Ishikawa (cell line): ENCODE results near the gene DMRTC2.

Experiments used
- CEBPB ChIP-seq: IDR thresholded peaks from 2 replicates; pipeline ENCODE4 v1.6.1; 2012
- CREB1 ChIP-seq: IDR thresholded peaks from 2 replicates; pipeline ENCODE4 v1.6.1; 2012; ENCODE audit warnings: low read depth
- EGR1 ChIP-seq: IDR thresholded peaks from 2 replicates; pipeline ENCODE4 v1.6.1; 2012
- EP300 ChIP-seq: IDR thresholded peaks from 2 replicates; pipeline ENCODE4 v1.6.1; 2012; ENCODE audit warnings: borderline replicate concordance
- FOXM1 ChIP-seq: IDR thresholded peaks from 2 replicates; pipeline ENCODE4 v1.6.1; 2012; ENCODE audit warnings: low read depth, borderline replicate concordance
- MAX ChIP-seq: IDR thresholded peaks from 2 replicates; pipeline ENCODE4 v1.6.1; 2012
- NFIC ChIP-seq: IDR thresholded peaks from 2 replicates; pipeline ENCODE4 v1.6.1; 2012
- RAD21 ChIP-seq: IDR thresholded peaks from 2 replicates; pipeline ENCODE4 v1.6.1; 2012; ENCODE audit warnings: low read depth
- REST ChIP-seq: IDR thresholded peaks from 2 replicates; pipeline ENCODE4 v1.6.1; 2012; ENCODE audit warnings: low read depth, mild to moderate bottlenecking
- TAF1 ChIP-seq: IDR thresholded peaks from 2 replicates; pipeline ENCODE4 v1.6.1; 2012; ENCODE audit warnings: low read depth, mild to moderate bottlenecking
- TCF12 ChIP-seq: IDR thresholded peaks from 2 replicates; pipeline ENCODE4 v1.6.1; 2012; ENCODE audit warnings: low read depth
- TEAD4 ChIP-seq: IDR thresholded peaks from 2 replicates; pipeline ENCODE4 v1.6.1; 2012
- USF1 ChIP-seq: IDR thresholded peaks from 2 replicates; pipeline ENCODE4 v1.6.1; 2012
- YY1 ChIP-seq: IDR thresholded peaks from 2 replicates; pipeline ENCODE4 v1.6.1; 2012; ENCODE audit warnings: low read depth
- ZBTB7A ChIP-seq: IDR thresholded peaks from 2 replicates; pipeline ENCODE4 v1.6.1; 2012; ENCODE audit warnings: low read depth

The DMRTC2 gene

GRCh38 chr19:41861846-41862245, 17.0 kb downstream of the DMRTC2 start:
- TF ChIP-seq ZBTB7A (no peak), TEAD4 (no peak), CREB1 (no peak), TAF1 (no peak), EGR1 (no peak), USF1 (no peak), MAX (no peak), REST (no peak), FOXM1 (no peak), RAD21 (no peak), YY1 (no peak), TCF12 (no peak)

- no peak for TF ChIP-seq ZBTB7A
- no peak for TF ChIP-seq FOXM1
- no peak for TF ChIP-seq RAD21
- no peak for TF ChIP-seq USF1
- TF ChIP-seq YY1 = no peak
- TF ChIP-seq EP300 = no peak
- no peak for TF ChIP-seq NFIC
- TF ChIP-seq EGR1 = no peak
Observed at GRCh38 chr19:41862445-41862986, 17.7 kb downstream of the DMRTC2 start.

GRCh38 chr19:41863209-41863931, 18.5 kb downstream of the DMRTC2 start:
- TF ChIP-seq TCF12 (no peak), MAX (no peak), REST (no peak), TAF1 (no peak), RAD21 (no peak), EGR1 (no peak), FOXM1 (no peak), TEAD4 (no peak), CREB1 (no peak), CEBPB (no peak), NFIC (no peak), EP300 (no peak), YY1 (no peak), USF1 (no peak), ZBTB7A (no peak)

- no peak for TF ChIP-seq RAD21
- no peak for TF ChIP-seq REST
- no peak for TF ChIP-seq USF1
- TF ChIP-seq TEAD4 = no peak
- no peak for TF ChIP-seq MAX
- no peak for TF ChIP-seq TAF1
- TF ChIP-seq FOXM1 = no peak
- TF ChIP-seq NFIC = no peak
- TF ChIP-seq YY1 = no peak
- no peak for TF ChIP-seq EP300
- no peak for TF ChIP-seq ZBTB7A
- no peak for TF ChIP-seq EGR1
Observed at GRCh38 chr19:41864374-41864773, 19.5 kb downstream of the DMRTC2 start.
